T-helper 9 cell (primary cell): ENCODE results near the gene CST9.
A peak's percentile ranks its signal among the peaks of the same experiment; 100 is the strongest.
"Not testable (repeated sequence)": the region's sequence is repeated elsewhere in the genome, so short reads cannot be mapped to it uniquely, and the experiment has no call there.

Experiments used
- DNase-seq: peaks from one replicate; pipeline ENCODE4 v3.0.0-alpha.2; 2020

The CST9 gene

DNA sequence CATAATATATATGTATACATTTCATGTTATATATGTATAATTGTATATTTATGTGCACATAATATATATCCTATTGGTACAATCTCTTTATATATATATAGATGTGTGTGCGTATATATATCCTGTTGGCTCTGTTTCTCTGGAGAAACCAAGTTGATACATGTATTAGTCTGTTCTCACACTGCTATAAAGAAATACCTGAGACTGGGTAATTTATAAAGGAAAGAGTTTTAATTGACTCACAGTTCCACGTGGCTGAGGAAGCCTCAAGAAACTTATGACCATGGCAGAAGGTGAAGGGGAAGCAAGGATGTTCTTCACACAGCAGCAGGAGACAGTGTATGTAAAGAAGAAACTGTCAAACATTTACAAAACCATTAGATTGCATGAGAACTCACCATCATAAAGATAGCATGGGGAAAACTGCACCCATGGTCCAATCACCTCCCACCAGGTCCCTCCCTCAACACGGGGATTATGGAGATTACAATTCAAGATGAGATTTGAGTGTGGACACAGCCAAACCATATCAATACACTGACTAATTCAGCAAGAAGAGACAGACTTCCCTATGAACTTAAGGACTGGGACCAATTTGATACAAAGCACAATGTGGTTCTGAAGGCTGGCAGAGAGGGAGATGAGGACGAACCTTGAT, 18.1 kb upstream of the CST9 start:
- DNase-seq, result no peak

DNA sequence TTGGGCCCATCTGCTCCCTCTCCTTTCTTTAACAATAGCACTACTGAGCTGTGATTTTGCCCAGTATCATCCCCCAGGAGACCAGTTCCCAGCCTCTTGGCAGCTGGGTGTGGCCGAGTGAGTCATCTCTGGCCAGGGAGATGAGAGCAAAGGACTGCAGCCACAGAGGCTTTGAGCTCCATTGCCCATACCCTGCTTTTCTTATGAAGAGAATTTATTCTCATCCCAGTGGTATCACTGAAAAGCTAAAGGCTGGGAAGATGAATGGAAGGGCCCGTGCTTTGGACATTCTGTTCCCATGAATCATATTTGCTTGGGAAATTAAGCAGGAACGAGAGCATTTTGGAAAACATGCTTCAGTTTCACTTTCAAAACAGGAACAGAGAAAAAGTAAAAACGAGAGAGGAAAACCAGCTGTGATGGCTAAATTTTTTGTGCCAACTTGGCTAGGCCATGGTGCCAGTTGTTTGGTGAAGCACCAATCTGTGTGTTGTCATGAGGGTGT, 17.2 kb upstream of the CST9 start:
- DNase-seq, result no peak

DNA sequence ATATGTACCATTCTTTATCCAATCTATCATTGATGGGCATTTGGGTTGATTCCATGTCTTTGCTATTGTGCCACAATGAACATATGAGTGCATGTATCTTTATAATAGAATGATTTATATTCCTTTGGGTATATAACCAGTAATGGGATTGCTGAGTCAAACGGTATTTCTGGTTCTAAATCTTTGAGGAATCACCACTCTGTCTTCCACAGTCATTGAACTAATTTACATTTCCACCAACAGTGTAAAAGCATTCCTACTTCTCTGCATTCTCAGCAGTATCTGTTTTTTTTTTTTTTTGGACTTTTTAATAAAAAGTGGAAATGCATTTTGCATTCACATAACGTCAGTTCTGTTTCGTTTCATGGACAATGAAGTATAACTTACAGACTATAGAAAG, 16.7 kb upstream of the CST9 start:
- DNase-seq, result not testable (repeated sequence)

DNA sequence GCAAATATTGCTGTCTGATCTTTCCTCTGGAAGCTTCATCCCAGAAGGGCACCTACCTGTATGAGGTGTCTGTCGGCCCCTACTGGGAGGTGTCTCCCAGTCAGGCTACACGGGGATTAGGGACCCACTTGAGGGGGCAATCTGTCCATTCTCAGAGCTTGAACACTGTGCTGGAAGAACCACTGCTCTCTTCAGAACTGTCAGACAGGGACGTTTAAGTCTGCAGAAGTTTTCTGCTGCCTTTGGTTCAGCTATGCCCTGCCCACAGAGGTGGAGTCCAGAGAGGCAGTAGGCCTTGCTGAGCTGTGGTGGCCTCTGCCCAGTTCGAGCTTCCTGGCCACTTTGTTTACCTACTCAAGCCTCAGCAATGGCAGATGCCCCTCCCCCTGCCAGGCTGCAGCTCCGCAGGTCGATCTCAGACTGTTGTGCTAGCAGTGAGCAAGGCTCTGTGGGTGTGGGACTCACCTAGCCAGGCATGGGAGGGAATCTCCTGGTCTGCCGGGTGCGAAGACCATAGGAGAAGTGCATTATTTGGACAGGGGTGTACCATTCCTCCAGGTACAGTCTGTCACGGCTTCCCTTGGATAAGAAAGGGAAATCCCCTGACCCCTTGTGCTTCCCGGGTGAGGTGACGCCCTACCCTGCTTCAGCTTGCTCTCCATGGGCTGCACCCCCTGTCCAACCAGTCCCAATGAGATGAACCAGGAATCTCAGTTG, 15.1 kb upstream of the CST9 start:
- not testable (repeated sequence) for DNase-seq

DNA sequence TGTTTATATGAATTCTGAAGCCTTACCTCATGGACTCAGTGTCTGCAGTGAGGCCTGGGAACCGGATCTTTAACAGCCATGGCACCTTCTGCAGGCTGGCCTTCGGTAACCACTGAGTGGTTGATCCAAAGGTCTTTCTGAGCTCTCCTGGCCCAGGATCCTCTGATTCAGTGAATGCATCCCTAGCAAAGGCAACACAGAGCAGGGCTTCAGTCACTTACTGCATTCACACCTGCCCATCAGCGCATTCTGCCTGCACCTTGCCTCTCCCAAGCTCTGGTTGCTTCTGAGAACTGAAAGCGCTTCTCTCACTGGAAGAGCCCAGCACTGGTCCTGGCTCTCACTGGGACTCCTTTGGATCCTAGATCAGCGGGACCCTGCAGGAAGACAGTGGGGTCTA, 8.4 kb upstream of the CST9 start:
- DNase-seq, result no peak

DNA sequence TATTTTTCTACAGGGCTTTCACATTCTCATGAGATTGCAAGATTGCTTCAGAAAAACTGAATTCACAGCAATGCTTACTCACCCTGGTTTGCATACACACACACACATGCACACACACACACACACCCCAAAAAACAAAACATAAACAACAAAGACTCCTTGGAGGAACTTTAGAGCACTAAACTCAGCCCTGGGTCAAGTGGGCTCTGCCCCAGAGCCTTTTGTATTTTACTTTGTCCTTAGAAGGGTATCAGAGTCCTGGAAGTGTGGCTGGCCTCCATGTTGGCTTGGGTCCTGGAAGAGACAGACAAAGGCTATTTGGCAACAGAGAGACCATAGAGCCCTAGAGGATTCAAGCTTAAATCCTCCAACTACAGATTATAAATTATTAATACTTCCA, 8.0 kb upstream of the CST9 start:
- no peak for DNase-seq

DNA sequence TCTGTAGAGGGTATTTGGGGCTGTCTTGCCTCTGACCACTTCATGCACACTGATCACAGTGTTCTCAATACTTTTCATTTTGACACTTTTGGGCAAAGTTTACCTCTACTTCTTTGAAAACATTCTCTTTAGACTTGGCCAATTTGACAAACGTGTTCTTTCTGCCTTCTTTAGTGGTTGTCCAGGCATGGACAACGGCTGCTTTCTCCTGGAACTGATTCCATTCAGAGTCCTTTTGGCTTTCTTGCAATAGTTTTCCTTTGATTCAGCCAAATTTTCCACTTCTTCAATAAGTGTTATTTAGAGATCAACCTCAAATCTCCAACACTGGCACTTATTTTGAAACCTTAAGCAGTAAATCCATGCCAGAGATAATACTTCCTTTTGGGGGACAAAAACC, 6.7 kb upstream of the CST9 start:
- DNase-seq, result no peak

DNA sequence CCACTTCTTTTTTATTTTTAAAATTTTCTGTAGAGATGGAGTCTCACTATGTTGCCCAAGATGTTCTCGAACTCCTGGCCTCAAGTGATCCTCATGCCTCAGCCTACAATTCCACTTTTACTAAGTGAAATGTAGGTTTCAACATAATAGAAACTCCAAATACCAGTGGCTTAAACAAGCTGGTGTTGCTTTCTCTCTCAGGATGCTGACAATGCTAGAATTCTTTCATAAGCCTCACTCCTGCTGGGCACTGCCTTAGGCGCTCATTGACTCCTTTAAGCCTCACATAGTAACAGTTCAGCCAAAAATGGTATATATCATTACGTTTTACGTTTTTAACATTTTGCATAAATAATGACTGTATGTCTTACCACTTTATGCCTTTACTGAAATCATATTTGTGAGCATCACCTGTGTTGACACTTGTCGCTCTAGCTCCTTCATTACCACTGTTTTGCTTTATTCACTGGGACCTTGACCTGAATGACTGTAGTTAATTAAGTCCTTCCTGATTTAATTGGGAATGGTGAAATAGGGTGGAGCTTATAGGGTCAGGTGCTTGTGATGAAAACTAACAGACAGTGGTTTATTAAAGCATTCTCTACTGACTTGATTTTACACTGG, 3.9 kb upstream of the CST9 start:
- no peak for DNase-seq

DNA sequence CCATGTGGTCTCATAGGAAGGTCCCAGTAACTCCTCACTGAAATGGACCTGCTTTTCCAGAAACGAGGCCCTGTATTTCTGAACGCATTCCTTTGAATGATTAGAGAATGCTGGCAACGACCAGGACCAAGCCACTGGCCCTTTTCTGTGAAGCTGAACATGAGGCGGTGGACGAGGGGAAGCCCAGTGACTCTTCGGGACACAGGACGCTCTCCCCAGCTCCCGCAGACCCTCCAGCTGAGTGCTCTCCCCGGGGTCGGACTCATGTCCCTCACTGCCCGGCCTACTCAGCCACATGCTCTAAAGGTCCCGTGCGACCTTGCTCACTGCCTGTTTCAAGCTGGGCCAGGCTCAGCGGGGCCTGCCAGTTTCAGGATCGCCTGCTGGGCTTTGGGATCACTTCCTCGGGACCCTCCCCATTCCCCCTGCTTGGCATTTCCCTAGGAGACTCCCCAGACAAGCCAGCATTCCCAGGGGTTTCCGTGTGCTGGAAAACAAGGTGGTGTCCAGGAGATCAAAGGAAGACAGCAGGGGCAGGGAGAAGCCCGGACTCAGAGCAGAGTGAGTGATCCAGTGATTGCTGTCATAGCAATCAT, 2.6 kb upstream of the CST9 start:
- no peak for DNase-seq

DNA sequence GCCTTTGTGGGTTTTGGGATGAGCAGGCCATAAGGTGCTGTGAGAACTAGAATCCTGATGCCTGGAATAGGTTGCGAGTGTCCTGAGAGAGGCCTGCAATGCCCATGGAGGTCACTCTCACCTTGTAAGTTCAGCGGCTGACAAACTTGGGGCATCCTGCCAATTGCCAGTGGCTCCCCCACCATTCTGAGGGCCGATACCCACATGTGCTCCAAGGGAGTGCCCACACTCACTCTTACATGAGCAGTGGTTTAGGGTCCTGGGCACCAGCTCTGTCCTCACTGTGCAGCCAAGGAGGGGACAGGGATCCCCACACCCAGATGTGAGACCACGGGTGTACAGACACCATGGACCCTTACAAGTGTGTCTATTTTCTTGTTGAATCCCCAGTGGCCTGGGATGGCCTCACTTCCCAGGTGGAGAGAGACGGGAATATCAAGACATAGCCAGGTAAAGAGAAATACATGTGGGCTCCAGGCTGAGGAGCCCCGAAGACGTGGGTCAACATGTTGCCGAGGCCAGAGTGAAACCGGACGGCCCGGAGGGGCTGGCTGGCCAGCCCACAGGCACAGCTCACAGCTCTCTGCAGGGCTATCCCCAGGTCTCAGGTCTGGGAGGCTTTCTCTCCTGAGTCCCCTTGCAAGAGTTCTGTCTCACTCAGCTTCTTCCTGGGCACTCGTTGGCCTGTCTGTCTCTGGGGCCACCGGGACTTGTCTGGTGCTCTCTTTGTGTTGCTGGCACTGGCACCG, 2.0 kb upstream of the CST9 start:
- DNase-seq, result no peak

DNA sequence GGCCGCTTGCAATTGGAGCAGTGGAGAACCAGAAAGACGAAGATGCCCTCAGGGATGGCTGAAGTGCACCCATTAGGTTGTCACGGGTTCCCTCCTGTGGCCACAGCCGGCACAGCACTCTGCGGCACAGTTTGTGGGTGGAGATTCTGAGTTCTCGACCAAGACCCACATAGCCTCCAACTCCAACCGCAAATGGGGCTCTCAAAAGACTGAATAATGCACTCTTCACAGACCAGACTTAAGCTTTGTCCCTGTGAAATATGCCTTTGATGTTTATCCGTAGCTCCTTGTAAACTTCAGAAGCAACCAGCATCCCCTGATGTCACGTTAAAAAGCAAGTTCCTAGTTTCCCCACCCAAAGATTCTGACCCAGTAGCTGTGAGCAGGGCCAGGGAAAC, 934 bp upstream of the CST9 start:
- peak; percentile 35 for DNase-seq

DNA sequence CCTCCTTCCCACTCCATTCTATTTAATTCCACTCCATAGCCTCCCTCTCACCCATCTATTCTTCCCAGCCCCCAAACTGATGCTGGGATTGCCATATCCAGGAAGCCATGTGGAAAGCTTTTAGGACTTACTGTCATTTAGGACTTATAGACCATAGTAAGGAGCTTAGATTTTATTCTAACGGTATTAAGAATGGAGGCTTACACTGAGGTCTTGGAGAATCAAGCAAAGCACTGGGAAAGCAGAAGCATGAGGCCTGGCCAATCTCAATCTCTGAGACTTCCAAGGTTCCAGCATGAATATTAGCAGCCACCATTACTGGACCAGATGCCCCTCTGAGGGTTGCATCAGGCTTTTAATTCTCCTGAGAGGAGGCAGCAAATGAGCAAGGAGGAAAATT, 1.4 kb downstream of the CST9 start:
- no peak for DNase-seq

DNA sequence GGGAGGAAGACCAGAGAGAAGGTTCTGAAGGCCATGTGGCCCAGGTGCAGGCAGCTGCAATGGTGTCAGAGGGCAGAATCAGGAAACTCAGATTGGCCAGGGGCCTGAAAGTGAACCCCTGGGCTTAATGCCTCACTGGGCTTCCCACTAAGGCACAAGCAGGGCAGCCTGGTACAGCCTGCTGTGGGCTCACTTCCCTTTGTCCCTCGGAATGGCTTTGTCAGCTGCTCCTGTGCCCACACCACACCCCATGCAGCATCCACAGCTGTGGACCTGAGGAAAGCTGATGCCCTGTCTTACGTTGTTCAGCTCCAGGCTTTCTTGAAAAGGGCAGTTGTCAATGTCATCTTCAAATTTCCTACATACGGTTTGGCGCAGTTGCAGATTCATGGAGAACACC, 2.4 kb downstream of the CST9 start:
- no peak for DNase-seq

DNA sequence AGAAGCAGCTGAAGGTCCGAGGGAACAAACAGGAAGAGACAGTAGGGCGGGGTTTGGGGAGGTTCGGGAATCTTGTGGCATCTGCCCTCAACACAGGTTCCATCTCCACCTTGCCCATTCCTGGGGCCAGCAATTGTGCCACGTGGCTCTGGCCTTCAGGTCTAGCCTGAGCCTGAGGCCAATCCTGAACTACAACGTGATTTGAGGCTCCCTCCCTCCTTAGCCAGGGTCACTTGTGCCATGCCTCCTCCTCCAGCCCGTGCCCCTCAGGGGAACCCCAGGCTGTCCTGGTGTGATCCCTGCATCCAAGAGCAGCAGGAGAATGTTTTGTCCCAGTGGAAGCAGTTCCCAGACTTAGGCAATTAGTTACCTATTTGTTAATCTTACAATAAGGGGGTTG, 3.0 kb downstream of the CST9 start:
- no peak for DNase-seq

DNA sequence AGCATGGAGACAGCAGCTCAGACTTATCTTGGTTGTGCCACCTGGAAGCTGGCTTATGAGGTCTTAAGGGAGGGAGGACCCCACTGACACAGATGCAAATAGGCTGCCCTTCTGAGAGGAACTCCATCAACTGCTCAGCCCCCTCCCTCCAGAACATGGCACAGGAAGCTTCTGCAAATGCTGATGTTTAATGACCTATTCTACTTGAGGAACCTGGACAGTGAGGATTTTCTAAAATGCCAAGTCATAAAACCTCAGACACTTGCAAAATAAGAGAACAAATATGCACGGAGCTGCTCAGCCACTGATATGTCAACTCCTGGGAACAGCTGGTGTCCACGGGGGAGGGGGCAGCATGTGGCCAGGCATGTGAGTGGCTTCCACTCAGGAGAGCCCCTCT, 3.5 kb downstream of the CST9 start:
- no peak for DNase-seq

DNA sequence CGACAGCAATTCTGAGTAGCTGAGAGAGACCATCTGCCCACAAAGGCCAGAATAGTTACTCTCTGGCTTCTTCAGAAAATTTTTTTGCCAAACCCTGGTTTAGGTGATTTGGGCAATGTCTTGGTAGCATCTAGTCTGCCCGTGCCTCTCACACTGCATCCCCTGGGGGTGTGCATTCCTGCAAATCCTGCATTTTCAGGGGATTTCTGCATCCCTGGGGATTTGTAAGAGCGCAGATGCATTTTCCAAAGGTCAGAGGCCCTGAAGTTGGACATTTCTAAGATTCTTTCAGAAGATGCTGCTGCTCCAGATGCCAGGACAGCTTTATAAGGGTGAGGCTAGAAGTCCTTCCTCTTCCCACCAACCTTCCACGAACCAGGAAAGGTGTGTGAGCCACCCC, 4.0 kb downstream of the CST9 start:
- no peak for DNase-seq

DNA sequence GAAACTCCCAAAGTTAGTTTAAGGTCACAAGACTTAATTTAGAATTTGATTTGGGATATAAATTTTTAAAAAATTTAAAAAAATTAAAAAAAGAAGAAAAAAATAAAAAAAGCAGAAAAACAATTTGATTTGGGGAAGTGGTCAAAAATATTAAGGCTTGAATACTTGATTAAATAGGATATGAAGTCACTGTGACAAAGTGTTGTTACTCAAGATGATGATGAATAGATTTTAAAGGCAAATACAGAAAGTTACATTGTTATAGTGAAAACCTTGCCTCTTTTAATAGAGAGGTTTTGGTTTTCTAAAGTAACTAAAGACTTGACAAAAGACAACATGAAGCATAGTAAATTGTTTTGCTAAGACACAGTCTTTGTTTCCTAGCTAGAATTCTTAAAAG, 7.2 kb downstream of the CST9 start:
- no peak for DNase-seq

DNA sequence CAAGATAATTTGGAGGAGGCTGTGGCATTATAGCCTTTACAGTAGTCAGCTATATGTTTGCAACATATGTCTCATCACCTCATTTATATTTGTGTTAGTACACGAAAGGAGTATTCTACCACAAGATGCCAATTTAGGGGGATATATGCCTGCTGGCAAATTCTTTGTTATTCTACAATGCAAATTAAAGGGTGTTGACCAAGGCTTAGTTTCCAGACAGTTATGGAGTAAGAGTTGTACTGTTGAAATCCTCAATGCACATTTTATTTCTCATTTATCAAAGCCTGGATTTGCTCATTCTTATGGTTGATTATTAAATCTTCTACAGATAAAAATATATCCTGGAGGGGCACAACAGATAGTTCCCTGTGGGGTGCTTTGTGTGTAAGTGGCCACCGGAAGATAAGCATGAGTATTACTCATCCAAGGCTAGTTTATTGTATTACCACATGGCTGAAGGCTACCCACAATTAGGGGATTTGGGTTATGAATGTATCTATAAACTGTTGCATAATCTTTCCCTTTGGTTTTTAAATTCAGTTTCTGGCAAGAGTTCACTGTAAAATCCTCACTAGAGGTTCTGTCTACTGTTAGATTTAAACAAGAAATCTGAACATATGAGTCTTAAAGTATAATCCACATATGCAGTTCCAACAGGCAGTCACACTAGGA, 9.0 kb downstream of the CST9 start:
- DNase-seq, result no peak

DNA sequence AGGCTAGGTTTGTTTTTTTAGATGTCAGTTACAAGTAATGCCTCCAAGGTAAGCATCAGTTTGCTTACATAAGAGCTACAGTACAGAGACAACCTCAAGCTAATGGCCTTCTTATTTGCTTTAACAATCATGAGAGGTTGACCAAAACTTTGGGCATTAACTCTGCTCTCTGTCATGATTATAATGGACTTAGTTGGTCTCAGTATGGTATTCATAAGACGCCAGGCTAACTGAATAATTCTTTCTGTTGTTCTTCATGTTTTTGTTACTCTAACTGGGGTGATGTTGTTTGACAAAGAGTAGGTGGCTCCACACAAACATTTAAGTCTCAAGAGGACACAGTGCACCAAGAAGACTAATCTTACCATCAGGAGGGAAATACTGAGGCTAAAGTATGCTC, 9.8 kb downstream of the CST9 start:
- no peak for DNase-seq

DNA sequence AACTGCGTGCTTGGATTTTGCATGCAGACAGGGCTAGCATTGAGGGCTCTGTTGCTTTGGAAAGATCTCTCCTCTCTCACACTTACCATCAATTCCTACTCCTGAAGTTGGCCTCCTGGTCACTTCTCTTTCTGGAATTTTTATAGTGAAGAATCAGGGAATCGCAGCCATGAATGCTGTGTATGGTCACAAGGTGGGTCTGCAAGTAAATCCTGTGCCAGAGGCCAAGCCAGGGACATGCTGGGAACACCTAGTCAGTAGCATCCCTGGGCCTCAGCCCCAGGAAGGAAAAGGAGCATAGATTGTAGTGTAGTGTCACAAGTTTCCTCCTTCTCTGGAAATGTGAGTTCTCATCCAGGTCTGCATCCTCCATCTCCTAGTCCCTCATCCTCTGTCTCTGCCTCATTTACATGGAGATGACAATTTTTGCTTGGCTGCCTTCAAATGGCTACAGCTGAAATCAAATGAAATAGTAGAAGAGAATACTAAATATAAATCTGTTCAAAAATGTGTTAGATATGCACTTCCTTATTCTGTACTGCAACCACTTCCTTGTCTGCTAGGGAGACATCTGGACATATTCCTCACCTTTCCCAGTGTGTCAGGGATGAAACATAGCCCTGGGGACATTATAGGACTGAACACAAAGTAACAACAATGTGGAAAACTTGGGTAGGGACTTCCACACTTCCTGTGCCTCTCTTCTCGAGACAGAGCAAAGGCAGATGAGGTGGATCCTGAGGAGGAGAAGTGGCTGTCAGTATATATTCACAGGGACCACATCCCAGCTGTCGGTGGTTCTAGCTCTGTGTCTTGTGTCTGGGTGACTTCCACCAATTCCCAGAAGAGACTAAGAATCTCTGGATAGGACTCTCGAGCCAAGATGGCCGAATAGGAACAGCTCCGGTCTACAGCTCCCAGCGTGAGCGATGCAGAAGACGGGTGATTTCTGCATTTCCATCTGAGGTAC, 17.0 kb downstream of the CST9 start:
- no peak for DNase-seq

DNA sequence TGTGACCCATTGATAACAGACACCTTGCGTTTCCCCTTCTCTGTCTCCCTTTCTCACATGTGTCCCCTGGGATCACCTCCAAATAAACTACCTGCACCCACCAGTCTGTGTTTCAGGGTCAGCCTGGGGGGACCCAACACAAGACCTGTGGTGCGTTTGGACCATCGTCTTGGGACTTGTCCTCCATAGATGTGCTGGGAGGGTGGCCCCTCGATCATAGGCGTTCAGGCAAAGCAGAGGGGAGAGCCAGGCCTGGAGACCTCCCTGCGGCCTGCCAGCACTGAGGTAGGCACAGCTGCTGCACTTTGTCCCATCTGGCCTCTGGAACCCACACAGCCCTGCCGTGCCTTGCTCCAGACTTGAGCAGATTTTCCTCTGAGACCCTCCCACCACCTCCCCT, 18.1 kb downstream of the CST9 start:
- DNase-seq, result no peak
